ENCODE data around the gene PPP1R27. TPM values are rescaled to one million over a fixed set of nuclear protein-coding genes. Genes with fewer than 3 reads are reported as not detected.

Gene PPP1R27, protein sequence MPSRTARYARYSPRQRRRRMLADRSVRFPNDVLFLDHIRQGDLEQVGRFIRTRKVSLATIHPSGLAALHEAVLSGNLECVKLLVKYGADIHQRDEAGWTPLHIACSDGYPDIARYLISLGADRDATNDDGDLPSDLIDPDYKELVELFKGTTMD
- polyA plus RNA-seq (ENCODE audit: insufficient read length in 3 of 3) = under 1 TPM; 0.12 to 0.45 (median 0.17) TPM
- long read RNA-seq, donor 1 = 0 reads
- long read RNA-seq, donor 2 = 0 reads
- long read RNA-seq, donor 3 = 0 reads
- long read RNA-seq, donor 4 = 0 reads
- long read RNA-seq, donor 5 = 0 reads
- long read RNA-seq, donor 6 = 0 reads
- long read RNA-seq, donor 7 = 0 reads
- long read RNA-seq, donor 8 = 0 reads
- long read RNA-seq, donor 9 = 0 reads
- long read RNA-seq, donor 10 = 0 reads
- long read RNA-seq, donor 11 = 0 reads
- long read RNA-seq, donor 12 = 0 reads
- long read RNA-seq, donor 13 = 0 reads
- long read RNA-seq, donor 14 = 0 reads
- long read RNA-seq, donor 15 = 0 reads
- long read RNA-seq, donor 16 = 0 reads

DNA sequence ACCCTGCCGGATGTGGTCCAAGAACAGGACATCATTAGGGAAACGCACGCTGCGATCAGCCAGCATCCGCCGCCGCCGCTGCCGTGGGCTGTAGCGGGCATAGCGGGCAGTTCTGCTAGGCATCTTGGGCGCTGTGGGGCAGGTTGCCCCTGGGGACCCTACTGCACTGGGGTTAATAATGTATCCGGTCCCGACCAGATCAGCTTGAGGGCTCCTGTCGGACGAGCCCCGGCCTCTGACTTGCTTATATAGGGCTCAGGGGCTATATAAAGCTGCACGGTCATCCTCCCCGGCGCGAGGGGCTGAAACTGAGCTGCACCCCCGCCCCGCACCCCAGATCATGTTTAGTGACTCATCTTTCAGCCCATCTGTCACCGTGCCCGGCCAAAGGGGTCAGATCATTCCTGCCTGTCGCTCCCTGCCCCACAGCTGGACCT lies at the start of gene PPP1R27:
PPP1R27 (minus strand) TSS at position 220 of the 437 bp plus-strand sequence; CDS start at position 123, 97 bp downstream.
- no peak for DNase-seq (ENCODE audit: extremely low read depth in 1 of 11, low read depth in 9 of 11, low spot score in 4 of 11)

DNA sequence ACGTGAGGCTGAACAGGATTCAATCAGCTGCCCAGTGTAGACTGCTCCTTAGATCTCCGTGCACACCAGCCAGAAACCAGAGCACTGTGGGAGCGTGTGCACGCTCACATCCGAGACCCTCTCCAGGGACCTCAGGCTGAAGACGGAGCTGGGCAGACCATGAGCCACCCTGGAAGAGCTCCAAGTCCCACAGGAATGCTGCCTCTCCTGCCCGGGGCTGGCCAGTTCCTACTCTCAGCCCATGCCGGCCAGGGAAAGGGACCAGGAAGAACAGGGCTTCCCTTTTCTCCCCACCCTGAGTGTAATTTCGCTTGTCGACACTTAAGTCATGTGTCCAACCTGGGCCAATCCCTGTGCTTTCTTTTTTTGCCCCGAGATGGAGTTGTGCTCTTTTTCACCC lies 49.7 kb upstream of the PPP1R27 start:
- DNase-seq (ENCODE audit: extremely low read depth in 1 of 11, low read depth in 9 of 11, low spot score in 4 of 11) = no peak

DNA sequence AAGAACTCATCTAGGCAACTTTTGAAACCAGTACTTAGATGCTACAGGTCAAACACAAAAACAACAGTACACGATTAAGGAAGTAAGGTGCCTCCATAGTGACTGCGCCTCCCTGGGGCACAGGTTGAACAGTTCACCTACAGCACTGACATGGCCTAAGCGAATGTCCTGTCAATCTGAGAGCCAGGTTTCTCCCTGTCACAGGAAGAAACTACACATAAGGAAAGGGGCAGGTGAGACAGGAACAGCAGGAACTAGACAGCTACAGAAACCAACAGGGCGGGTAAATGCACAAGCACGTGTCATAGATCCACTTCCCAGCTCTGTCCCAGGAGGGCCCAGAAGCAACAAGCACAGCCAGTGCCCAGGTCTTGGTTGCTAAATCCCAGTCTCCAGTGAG lies 44.3 kb upstream of the PPP1R27 start:
- DNase-seq (ENCODE audit: extremely low read depth in 1 of 11, low read depth in 9 of 11, low spot score in 4 of 11) = no peak

DNA sequence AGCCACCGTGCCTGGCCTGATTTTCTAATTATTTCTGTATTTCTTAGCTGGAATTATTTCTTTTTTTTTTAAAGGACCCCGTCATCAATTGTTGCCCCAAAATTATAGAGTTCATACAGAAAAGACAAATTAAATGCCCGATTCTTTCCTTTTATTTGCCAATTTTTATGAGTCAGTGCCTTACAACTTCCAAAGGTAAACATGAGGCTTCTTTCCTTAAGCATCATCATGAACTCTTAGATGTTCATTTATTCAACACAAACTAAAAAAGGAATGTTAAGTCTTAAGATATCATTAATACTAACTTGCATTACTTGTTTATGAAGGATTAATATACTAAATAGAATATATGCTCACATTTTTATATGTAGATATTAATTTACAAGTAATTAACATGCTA lies 43.4 kb upstream of the PPP1R27 start:
- no peak for DNase-seq (ENCODE audit: extremely low read depth in 1 of 11, low read depth in 9 of 11, low spot score in 4 of 11)

DNA sequence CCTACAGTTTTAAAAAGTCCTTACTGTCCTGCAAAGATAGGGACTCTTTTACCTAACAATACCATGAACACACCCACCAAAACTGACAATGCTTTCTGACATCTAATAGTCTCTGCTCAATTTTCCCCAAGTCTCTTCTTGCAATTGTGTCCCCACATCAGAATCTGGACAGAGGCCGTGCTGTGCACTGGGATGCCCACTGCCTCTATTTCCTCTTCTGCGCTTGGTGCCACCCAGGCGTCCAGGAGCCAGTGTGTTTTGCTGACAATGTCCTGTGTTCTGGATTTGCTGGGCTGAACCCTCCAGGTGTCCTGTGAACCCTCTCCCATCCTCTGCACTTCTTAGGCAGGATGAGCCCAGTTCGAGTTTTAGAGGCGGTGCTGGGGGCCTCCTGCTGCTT lies 42.7 kb upstream of the PPP1R27 start:
- no peak for DNase-seq (ENCODE audit: extremely low read depth in 1 of 11, low read depth in 9 of 11, low spot score in 4 of 11)

DNA sequence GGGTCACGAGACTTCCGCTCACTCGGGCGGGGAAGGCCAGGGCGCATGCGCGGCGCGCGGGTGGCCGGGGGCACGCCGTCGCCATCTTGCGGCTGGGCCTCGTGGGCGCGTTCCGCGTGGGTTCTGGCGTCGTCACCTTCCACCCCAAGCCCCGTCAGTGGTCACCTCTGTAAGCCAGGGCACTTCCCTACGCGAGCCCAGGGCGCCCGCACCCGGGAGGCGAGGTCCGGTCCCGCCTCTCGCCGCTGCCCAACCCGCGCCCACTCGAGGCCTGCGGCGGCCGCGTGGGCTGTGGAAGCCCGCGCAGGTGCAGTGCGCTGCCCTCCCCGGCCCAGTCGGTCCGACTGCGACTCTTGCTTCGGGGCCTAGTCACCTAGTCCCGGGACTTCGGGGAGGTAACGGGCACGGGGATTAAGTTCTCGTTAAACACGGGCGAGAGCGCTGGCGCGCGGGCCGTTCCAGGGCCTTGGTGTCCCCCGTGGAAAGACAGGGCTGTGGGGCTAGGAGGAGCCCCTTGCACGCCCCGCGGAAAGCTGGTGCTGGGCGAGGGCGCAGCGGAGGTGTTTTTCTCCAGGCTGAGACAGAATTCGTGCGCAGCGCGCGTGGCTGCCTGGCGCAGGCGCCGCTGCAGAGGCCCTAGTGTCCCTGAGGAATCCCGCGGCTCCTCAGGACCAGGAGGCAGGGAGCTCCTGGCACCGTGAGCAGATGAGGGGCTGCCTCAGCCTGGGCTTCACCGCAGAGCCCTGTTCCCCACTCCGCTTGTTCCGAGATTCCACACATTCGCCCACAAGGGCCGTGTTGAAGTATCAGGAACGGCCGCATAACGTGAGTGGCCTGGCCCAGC lies 36.8 kb upstream of the PPP1R27 start:
- peak in 9 of 11 donors; percentile 67 to 88 (median 82) for DNase-seq (ENCODE audit: extremely low read depth in 1 of 11, low read depth in 9 of 11, low spot score in 4 of 11)

DNA sequence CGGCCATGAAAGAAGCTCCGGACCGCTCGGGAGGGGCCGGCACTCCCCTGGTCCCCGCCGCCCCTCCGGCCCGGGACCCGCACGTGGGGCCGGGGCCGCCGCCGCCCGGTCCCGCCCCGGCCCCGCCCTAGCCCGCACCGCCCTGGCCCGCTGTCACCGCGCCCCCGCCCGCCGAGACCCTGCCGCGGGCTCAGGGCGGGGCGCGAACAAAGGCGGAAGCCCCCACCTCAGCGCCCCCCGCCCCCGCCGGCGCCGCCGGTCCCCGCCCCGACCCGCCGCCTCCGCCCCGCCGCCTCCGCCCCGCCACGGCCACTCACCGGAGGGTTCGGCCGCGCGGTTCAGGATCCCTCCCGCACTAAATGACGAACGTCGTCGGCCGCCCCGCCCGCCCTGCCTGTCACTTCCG lies 36.1 kb upstream of the PPP1R27 start, which contains the start of gene ARHGDIA:
ARHGDIA (minus strand) TSS at position 357 of the 406 bp plus-strand sequence. CDS start 1,407 bp downstream, outside the sequence.
- no peak for DNase-seq (ENCODE audit: extremely low read depth in 1 of 11, low read depth in 9 of 11, low spot score in 4 of 11)

DNA sequence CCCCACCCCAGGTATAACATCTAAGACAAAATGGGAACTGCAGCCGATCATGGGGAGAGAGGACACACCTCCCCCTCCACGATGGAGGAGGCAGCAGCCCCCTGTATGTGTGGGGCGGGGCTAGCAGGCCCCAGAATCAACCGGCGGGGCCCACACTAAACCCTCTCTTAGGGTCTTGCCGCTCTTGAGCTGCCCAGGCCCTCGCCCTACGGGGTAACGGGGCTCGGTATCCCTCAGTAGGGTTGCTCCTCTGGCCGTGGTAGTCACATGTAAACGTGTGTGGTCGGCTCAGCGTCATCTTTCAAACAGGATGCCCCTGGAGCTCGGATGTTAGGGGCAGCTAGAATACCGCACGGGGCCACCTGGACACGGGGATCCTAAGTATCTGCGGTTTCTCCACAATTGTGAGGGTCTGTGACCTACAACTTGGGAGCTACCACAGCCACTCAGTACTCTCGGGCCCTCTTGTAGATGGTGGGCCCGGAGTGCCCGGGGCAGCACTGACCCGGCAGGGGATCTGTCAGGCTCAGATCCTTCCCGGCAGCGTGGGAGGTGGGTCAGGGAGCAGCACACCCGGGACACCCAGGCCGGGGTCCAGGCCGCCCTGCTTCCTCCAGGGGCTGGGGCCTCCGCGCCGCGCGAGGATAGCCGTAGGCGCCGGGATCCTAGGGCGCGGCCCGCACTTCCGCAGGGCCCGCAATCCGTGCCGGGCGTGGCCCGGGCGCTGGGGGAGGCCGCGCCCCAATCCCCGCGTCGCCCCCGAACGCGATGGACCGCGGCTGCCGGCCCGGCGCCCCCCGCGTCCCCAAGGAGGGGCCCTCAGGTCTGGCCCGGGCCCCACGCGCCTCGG lies 35.5 kb upstream of the PPP1R27 start:
- no peak for DNase-seq (ENCODE audit: extremely low read depth in 1 of 11, low read depth in 9 of 11, low spot score in 4 of 11)

DNA sequence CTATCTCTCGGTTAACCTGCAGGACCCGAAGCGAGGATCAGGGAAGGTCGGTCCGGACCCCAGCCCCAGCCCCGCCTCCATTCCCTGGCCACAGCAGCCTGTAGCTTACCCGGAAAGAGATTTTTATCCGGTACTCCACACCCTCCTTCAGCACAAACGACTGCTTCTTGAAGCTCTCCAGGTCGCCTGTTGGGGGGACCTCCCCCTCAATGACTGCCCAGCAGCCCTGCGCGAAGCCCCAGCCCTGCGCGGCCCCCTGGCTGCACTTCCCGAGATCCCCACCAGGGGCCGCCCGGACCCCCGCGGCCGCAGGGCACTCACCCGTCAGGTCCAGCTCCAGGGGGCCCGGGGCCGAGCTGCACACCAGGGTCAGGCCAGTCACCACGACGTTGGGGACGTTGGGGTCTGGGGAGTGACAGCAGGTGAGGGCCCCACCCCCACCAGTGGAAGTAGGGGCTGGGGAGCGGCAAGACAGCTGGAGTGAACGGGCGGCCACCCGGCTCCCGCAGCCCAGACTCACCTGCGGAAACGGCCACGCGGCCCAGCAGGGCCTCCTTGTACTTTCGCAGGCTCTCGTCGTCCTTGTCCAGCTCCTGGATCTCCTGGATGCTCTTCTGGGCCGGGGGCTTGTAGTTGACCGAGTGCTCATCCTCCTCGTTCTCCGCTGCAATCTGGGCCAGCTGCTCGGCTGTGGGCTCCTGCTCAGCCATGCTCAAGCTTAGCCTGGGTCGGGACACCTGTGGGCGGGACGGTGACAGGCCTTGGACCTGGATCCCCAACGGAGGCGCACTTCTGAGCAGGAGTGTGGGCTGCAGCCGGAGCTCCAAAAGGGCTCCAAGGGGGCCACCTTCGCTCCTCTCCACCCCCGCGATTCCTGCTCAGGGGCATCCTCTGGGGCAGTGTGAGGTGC lies 34.6 kb upstream of the PPP1R27 start:
- DNase-seq (ENCODE audit: extremely low read depth in 1 of 11, low read depth in 9 of 11, low spot score in 4 of 11) = peak in 1 of 11 donors; percentile 51

DNA sequence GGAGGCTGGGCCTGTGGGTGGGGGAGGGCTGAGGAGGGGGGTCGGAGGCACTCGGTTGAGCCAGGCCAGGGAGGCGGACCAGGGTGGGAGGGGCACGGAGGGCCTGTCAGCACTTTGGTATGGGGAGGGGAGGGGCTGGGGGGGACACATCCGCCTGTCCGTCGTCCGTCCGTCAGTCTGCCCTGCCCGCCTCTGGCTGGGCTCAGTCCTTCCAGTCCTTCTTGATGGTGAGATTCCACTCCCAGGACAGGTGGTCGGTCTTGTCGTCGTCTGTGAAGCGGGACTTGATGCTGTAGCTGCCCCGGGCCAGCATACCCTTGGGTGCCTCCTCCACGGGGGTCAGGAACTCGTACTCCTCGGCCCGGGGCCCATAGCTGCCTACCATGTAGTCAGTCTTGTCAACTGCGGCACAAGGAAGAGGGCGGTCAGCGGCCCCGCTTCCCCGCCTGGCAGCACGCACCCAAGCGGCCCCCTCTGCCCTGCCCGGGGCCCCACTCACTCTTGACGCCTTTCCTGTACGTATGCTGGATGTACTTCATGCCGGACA lies 33.9 kb upstream of the PPP1R27 start:
- DNase-seq (ENCODE audit: extremely low read depth in 1 of 11, low read depth in 9 of 11, low spot score in 4 of 11) = no peak

DNA sequence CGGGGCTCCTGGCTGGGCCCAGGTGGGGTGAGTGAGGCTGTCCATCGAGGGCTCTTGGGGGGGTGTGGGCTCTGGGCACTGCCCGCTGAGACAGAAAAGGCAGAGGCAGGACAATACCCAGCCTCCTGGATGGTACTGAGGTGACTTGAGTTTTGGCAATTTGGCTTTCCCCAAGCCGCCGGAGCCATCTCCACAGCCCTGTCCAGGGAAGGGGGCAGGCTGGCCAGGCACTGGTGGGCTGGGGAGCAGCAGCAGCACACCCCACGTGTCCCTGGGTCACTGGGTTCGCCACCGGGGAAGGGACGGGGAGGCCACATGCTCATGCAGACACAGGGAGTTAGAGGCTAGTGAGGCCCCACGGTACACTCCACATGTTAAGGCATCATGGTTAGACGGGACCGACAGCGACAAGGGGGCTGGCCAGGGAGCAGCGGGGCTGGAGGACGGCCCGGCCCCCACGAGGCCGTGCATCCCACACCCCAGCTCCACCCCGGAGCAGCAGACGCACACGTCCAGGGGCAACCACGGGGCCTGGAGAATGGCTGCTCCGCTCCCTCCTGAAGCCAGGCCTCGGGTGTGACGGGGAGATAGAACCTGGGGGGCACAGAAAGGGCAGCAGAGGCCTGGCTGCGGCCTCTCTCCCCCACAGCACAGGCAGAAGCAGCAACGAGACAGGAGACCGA lies 33.3 kb upstream of the PPP1R27 start:
- no peak for DNase-seq (ENCODE audit: extremely low read depth in 1 of 11, low read depth in 9 of 11, low spot score in 4 of 11)

DNA sequence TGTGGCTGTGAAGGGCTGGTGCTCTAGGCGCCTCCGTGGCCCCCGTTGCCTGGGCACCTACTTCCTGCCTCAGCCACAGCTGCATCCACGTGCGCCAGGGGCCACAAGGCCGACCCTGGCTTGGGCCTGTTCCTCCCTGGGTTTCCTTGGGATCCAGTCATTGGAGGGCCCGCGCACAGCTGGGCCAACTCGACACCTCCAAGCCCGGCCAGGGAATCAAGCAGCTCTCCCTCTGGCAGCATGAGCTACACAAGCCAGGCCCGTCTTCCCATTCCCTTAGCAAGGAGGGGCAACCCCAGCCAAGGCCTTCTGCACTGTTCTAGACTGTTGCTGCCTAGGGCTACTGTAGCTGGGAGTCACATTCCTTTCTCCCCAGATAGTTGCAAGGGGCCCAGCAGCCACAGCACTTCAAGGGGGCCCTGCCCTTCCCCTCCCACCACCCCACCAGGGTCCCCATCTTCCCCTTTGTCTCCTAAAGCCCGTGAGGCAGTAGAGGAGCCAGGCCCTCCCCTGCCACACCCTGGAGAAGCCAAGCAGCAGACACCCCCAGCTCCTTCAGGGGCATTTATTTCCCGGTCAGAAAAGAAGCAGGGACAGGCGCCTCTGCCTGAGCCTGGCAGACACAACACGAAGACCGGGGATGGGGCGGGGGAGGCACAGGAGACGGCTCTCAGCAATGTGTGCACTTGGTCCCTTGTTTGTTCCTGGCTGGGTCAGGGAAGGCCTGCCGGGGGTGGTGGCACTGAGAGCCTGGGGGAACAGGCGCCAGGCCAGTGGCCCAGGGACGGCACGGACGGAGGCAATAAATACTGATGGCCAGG lies 32.5 kb upstream of the PPP1R27 start:
- no peak for DNase-seq (ENCODE audit: extremely low read depth in 1 of 11, low read depth in 9 of 11, low spot score in 4 of 11)

DNA sequence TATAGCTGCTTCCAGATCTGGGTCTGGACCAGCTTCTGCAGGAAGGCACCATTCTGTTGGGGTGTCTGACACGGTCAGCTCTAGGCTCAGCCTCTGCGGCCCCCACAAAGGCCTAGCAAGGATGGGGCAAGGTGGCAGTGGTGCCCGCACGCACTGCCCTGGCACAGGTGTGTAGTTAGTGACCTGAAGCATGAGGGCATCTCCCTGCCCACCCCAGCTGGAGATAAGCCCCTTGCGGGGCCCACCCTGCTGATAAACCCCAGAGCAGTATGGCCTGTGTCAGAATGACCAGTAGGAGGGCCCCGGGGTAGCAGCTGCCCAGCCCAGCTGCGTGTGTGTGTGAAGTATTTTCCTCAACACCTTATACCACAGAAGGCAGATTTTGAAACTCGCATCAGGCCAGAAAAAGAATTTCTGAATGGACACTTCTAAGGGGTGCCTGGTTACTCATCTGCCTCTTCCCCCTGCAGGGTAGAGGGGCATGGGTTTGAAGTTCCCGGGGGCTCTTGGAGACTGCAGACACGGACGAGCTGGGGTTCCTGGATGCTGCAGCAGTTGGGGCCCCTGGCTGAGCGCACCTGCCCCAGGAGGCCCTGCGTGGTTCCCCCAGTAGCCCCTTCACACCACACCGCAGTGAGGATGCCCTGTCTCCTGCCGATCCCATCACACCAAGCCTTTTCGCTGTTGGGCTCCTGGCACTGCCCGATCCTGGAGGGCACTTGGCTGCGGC lies 31.8 kb upstream of the PPP1R27 start:
- no peak for DNase-seq (ENCODE audit: extremely low read depth in 1 of 11, low read depth in 9 of 11, low spot score in 4 of 11)

DNA sequence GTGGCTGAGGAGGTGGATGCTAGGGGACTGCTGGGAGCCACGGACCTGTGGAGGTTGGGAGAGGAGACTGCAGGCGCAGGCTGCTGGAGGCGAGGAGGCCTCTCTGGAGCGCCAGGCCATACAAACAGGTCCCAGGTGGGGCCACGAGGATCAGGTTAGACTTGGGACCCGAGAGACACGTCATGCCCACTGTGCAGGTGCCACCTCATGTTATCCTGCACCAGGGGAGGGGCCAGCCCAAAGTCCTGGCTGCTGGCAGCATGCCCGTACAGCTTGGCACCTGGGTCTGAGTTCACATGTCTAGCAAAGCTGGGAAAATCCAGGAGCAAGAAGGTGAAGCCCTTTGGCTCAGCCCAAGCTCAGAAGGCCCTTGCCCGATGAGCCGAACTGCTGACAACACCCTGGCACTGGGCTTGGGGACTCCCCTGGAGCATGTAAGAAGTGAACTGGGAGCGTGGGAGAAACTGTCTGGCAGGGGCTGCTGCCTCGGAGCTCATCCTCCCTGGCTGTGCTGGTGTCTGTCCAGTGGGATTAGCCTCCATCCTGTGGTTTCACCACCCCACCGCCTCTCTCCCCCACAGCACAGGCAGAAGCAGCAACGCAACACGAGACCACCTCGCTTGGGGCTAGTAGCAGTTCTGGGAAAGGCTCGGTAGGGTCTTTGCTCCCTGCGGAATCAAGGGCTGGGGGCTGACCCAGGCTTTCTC lies 31.0 kb upstream of the PPP1R27 start:
- no peak for DNase-seq (ENCODE audit: extremely low read depth in 1 of 11, low read depth in 9 of 11, low spot score in 4 of 11)

DNA sequence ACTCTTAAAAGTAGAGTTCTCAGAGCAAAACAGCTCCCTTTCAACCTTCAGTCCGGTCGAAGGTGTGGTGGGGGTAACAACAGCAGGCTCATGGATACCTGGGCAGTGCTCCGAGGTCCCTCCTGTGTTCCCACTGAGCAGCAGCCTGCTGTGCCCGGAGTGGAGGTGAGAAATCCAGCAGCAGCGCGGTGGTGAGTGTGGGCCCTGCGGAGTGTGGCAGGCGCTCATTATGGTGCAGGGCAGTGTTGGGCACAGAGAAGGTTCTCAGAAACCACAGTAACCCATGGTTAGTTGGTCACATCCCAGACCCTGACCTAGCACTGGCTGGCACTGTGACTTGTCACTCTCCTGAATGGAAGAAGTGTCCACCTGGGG lies 30.5 kb upstream of the PPP1R27 start:
- no peak for DNase-seq (ENCODE audit: extremely low read depth in 1 of 11, low read depth in 9 of 11, low spot score in 4 of 11)
